Measurements from ENCODE around the gene NANOS3. TPM values are rescaled to one million over a fixed set of nuclear protein-coding genes. Genes with fewer than 3 reads are reported as not detected.

NANOS3 gene
- total RNA-seq, 1 donor: not detected

DNA sequence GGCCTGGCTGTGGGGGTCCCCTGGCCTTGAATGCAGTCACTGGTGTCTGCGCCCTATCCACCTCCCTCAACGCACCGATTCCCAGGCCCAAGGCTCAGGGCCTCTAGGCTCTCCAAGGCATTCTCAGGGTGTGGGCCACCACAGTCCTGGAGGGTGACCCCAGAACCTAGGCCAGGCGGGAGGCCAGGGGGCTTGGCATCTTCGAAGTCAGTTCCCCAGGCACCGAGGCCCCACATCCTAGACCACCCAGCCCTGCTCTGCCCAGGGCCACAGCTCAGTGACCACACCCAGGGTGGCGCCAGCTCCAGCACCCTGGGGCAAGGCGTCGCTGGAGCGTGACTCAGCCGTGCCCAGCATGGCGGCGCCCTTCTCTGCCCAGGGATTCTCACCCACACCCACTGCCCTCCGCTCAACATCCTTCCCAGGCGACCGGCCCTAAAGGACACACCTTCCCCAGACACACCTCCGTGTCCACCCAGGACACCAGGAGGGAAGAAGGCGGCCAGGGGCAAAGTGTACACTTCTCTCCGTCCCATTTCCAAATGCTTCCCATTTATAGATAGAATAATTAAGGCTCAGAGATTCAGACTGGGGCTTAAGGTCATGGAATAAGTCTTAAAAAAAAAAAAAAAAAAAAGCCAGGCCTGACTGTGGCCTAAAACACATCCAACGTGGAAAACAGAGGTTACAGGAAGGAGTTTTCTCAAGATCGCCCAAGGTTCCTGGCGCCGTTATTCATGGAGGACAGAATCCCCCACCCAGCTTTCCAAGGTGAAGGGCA is 36.4 kb upstream of the NANOS3 start:
- Histone ChIP-seq H3K9me3 (ENCODE audit: low read depth, low read length) (no peaks in the 10 kb centered on the region), H3K4me1 (ENCODE audit: insufficient read depth, low read length) (peaks cover 89% of the 10 kb centered on the region), H3K27me3 (ENCODE audit: insufficient read depth, low read length) (no peaks in the 10 kb centered on the region), H3K4me3 (ENCODE audit: low read length) (peak overlapping the region; percentile 73)

DNA sequence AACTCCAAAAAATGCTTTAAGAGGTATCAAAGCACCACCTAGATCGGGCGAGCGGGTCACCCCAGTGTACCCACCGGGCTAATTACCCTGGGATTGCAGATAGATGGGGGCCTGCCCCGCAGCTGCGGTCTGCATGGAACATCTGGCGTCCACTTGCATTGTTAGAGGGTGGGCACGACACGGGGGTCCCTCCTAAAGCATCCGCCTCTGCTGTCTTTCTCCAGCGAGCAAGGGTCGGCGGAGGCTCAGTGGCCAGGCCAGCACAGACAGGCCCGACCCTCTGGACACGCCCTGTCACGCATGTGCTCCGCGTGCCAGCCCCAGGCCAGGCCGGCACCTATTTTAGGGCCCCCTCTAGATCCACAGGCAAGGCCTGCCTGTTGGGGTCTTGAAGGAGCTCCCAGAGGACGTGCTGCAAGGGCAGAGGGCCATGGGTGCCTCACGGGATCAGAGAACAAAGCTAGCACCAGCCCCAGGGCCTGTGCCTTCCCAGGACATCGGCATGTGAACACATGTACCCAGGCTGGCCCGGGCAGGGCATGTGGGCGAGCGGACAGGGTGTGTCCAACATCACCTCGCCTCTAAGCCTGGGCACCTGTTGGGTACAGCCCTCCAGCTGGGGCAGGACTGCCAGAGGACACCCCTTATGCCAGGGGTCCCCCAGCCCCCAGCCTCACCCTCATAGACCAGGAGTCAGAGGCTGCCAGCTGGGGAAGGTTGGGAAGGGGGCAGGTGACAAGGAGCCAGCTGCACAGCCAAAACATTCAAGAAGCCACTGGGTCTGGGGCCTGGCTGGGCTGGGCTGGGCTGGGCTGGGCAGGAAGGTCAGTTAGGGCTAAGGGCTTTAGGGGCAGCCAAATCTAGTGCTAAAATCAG is 35.6 kb upstream of the NANOS3 start:
- Histone ChIP-seq H3K4me3 (ENCODE audit: low read length) (peak overlapping the region; percentile 73), H3K9me3 (ENCODE audit: low read depth, low read length) (no peaks in the 10 kb centered on the region), H3K4me1 (ENCODE audit: insufficient read depth, low read length) (peaks cover 88% of the 10 kb centered on the region), H3K27me3 (ENCODE audit: insufficient read depth, low read length) (no peaks in the 10 kb centered on the region)

GRCh38 chr19:13841962-13842290 is 35.0 kb upstream of the NANOS3 start:
- Histone ChIP-seq H3K4me3 (ENCODE audit: low read length) (peak overlapping the region; percentile 73), H3K27me3 (ENCODE audit: insufficient read depth, low read length) (no peaks in the 10 kb centered on the region), H3K9me3 (ENCODE audit: low read depth, low read length) (no peaks in the 10 kb centered on the region), H3K4me1 (ENCODE audit: insufficient read depth, low read length) (peaks cover 88% of the 10 kb centered on the region)

DNA sequence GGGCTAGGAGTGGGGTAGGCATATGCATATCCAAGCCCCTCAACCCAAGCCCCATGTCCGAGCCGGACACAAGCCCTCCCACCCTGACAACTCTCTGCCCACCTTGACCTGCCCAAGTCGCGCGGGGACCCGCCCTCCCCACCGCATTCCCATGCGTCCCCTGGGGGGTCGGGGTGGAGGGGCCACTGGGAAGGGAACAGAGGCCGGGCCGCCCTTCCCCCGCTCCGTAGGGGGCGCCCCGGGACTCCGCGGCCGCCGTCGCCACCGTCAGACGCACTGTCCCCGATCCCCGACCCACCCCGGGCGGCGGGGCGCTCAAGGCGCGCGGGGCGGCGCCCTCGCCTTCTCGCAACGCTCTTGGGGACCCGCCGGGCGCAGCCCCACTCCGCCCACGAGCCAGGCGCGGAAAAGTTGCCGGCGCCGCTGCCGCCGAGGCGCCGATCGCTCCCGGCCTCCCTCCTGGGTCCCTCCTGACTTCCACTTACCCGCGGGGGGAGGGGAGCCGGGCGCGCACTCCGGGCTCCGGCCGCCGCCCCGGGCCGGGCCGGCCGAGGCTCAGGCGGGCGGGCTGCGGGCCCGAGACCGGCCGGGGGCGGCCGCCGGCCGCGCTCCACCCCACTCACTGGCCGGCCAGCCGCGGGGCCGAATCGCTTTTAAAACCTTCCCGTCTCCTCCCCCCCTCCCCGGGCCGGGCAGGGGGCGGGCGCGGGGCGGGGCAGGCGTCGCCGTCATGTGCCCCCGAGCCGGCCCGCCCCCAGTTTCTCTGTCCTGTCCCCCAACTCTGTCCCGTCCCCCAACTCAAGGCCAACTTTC is 34.4 kb upstream of the NANOS3 start:
- Histone ChIP-seq H3K4me3 (ENCODE audit: low read length) (peak overlapping the region; percentile 73), H3K27me3 (ENCODE audit: insufficient read depth, low read length) (no peaks in the 10 kb centered on the region), H3K4me1 (ENCODE audit: insufficient read depth, low read length) (peaks cover 88% of the 10 kb centered on the region), H3K9me3 (ENCODE audit: low read depth, low read length) (no peaks in the 10 kb centered on the region)

DNA sequence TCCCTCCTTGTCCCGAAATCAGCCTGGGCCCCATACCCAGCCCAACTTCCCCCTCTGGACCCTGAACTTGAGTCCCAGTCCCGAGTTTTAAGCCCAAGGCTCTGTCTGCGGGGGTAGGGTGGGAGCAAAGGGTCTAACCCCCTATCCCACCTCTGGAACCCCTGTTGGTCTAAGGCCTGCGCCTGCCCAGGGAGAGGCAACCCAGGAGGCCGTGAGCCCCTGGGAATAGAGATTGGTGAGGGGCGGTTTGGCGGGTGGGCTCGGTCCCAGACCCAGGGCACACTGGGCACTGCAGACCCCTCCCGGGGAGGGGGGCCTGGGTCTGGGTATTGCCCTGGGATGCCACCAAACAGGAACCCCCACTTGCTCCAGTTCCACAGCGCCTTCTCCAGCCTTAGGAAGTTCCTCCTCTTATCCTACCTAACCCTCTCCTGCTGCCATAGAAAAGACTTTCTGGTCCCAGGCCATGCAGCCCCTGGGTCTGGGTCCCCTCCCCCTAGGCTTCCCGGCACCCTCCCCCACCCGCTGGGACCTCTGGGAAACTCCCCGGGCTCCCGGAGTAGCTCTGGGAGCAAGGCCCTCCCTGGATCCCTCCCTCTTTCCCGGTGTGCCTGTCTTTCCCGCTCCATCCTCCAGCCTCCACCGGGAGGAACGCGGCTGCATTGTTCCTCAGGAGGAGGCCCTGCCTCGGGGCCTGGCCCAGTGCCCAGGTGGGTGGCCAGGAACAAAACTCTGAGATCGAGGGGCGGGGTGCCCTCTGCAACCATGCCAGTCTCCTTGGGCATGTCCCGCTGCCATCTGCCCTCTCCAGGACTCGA is 33.6 kb upstream of the NANOS3 start:
- peaks cover 88% of the 10 kb centered on the region for H3K4me1 ChIP-seq (ENCODE audit: insufficient read depth, low read length)
- no peaks in the 10 kb centered on the region for H3K9me3 ChIP-seq (ENCODE audit: low read depth, low read length)
- H3K4me3 ChIP-seq (ENCODE audit: low read length): peak overlapping the region; percentile 73
- H3K27me3 ChIP-seq (ENCODE audit: insufficient read depth, low read length): no peaks in the 10 kb centered on the region

DNA sequence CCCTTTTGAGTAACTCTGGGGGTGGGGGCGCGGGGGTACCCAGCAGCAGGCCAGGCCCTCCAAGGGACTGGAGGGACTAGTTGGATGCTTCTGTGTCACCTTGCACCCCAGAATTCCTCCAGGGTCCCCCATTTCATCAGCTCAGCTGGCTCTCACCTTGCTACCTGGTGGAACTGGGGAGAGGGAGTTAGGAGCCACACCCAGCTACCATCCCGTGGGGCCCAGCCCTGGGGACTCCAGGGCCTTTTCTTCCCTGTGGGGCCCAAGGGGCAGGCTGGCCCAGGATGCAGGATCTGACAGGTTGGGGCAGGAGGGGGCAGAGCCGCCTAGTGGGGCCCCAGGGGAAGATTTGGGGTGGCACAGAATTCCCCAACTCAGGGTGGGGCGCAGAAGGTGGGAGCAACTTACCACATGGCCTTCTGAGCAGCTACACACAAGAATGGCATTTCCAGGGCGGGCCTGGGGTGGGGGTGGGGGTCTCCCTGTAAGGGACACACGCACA is 32.8 kb upstream of the NANOS3 start:
- Histone ChIP-seq H3K27me3 (ENCODE audit: insufficient read depth, low read length) (no peaks in the 10 kb centered on the region), H3K4me3 (ENCODE audit: low read length) (no peak overlapping the region)

DNA sequence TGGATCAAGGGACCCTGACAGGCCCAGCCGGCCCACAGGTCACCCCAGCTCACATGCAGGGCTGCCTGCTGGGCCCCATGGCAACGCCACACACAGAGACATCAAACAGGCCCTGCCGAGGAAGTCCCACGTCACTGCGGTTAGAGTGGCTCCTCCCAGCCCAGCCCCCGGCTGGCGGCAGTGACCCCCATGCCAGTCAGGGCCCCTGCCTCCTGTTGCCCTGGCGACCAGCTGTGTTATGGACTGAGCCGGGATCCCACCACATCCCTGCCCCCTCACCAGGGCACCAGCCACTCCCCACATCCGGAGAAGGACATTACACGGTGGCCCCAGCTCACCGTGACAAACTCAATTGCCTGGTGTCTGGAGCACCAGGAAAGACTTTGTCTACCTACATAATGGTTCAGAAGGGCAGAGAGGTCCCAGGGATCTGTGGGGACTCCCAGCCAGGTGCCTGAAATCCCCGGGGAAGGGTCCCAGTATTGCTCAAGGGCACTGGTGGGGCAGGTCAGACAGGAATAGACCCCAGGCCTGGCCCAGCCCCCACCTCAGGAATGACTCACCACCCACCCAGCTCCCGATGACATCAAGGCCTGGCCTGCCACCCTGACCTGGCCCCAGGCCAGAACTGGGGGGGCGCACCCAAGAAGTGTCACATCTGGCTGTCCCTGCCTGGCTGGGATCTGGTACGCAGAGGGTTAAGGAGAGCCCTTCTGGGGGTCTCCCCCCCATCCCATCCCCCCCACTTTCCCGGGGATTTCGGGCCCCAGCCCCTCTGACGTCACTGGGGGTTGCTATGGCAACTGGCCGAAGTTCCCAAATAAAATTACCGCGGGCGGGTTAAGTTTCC is 30.2 kb upstream of the NANOS3 start:
- Histone ChIP-seq H3K4me1 (ENCODE audit: insufficient read depth, low read length) (peaks cover 87% of the 10 kb centered on the region), H3K9me3 (ENCODE audit: low read depth, low read length) (no peaks in the 10 kb centered on the region), H3K27me3 (ENCODE audit: insufficient read depth, low read length) (no peaks in the 10 kb centered on the region), H3K4me3 (ENCODE audit: low read length) (peak overlapping the region; percentile 41)

More for the DNA sequence above, 32.8 kb upstream of the NANOS3 start:
- H3K4me1 ChIP-seq (ENCODE audit: insufficient read depth, low read length): peaks cover 88% of the 10 kb centered on the region
- H3K9me3 ChIP-seq (ENCODE audit: low read depth, low read length): no peaks in the 10 kb centered on the region

- H3K4me3 ChIP-seq (ENCODE audit: low read length): peak overlapping the region; percentile 41
- no peaks in the 10 kb centered on the region for H3K27me3 ChIP-seq (ENCODE audit: insufficient read depth, low read length)
- H3K9me3 ChIP-seq (ENCODE audit: low read depth, low read length): no peaks in the 10 kb centered on the region
- H3K4me1 ChIP-seq (ENCODE audit: insufficient read depth, low read length): peaks cover 87% of the 10 kb centered on the region
Observed at GRCh38 chr19:13847407-13848339, 29.3 kb upstream of the NANOS3 start.

GRCh38 chr19:13848340-13848677 is 28.6 kb upstream of the NANOS3 start:
- H3K27me3 ChIP-seq (ENCODE audit: insufficient read depth, low read length): no peaks in the 10 kb centered on the region
- peaks cover 82% of the 10 kb centered on the region for H3K4me1 ChIP-seq (ENCODE audit: insufficient read depth, low read length)
- H3K4me3 ChIP-seq (ENCODE audit: low read length): no peak overlapping the region
- no peaks in the 10 kb centered on the region for H3K9me3 ChIP-seq (ENCODE audit: low read depth, low read length)

DNA sequence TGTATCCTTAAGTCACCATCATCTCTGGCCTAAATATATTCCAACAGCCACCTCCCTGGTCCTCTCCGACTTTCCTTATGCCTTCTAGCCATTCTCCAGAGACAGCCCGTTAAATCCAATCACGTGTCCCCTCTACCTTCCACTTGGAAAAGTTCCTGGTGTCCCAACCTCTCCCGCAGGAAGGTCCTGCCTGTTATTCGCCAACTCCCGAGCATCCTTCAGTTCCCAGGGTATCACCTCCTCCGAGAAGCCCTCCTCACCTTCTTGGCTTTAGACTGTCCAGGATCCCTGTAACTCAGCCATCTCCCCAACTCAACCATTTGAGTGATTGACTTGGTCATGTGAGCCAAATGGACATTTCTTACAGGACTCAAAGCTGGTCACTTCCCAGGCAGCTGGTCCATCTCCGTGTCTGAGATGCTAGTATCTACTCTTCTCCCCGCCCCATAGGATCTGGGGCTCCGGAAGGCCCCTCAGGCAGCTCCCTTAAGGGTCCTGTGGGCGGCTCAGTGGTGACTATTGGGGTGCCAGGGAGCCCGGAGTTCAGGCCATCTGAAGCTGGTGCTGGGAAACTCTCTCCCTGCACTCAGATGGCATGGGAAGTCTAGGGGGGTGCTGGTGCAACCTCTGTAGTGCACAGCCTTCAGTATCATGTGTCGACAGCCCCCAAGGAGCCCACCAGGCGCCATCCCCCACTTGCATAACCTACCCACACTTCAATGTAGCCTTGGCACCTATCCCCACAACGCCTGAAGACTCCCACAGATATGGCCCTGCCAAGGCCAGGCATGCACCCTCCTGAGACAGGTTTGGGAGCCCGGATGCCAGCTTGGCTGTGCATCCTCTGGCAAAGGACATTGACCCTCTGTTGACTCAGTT is 27.9 kb upstream of the NANOS3 start:
- H3K27me3 ChIP-seq (ENCODE audit: insufficient read depth, low read length): no peaks in the 10 kb centered on the region
- no peaks in the 10 kb centered on the region for H3K9me3 ChIP-seq (ENCODE audit: low read depth, low read length)
- peaks cover 75% of the 10 kb centered on the region for H3K4me1 ChIP-seq (ENCODE audit: insufficient read depth, low read length)
- H3K4me3 ChIP-seq (ENCODE audit: low read length): no peak overlapping the region

DNA sequence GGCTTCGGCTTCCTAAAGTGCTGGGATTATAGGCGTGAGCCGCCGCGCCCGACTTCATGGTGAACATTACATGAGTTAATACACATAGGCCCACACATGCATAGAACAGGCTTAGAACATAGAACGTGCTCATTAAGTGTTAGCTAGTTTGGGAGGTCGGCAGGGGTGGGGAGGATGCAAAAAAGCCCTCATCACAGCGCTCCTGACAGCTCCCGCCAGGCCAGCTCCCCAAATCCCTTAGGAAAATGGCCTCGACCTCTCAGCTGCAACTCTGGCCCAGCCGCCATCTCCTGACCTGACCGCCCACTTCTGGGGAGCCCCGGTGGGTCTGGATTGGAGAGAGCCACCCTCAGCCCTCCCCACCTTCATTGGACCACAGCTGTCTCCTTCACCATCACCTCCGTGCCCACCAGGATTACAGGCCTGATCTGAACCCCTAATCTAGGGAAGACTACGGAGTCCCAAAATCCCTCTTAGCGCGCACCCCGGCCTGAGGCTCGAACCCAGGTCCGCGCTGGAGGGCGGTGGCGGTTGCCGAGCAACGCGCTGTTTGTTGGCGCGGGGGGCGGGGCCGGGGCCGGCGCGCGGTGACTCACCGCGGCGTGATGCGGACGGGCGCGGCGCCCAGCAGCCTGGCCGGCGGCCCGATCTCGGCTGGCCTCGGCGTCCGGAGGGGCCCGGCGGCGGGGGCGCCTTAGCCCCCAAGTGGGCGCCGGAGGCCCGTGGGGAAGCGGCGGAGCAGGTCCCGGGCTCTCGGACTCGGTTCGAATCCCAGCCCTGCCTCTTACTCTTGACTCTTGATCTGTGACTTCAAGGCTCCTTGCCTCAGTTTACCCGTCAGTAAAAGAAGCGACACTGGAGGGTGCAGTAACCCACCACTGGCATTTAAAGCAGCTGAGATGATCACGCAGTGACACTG is 26.7 kb upstream of the NANOS3 start:
- Histone ChIP-seq H3K27me3 (ENCODE audit: insufficient read depth, low read length) (no peaks in the 10 kb centered on the region), H3K4me1 (ENCODE audit: insufficient read depth, low read length) (peaks cover 63% of the 10 kb centered on the region), H3K4me3 (ENCODE audit: low read length) (peak overlapping the region; percentile 28), H3K9me3 (ENCODE audit: low read depth, low read length) (no peaks in the 10 kb centered on the region)

Measured in mononuclear cell (primary cell).